SH-SY5Y (cell line): ENCODE measurements around the gene ABCG5.

Experiments
- GATA2 ChIP-seq: IDR thresholded peaks from 2 replicates; pipeline ENCODE4 v1.6.1; 2011; ENCODE audit warnings: mild to moderate bottlenecking, low read depth, low read length
- GATA3 ChIP-seq: IDR thresholded peaks from 2 replicates; pipeline ENCODE4 v1.6.1; 2011; ENCODE audit warnings: low read depth, mild to moderate bottlenecking, low read length, moderate library complexity

GRCh38 chr2:43823751-43824150, 14.9 kb downstream of the ABCG5 start:
- no peak for TF ChIP-seq GATA2
- no peak for TF ChIP-seq GATA3
